SW 1271 (cell line): Measurements from ENCODE around the gene LSS.
"Not testable (repeated sequence)": the region's sequence is repeated elsewhere in the genome, so short reads cannot be mapped to it uniquely, and the experiment has no call there.

Source experiments
- DNase-seq, 2 experiments: peaks; one replicate each; lab custom pipeline; 2025; lab: John Stamatoyannopoulos, UW

Gene LSS

GRCh38 chr21:46153247-46154154 lies 75.1 kb downstream of the LSS start:
- no peak for DNase-seq

- no peak for DNase-seq
Observed at GRCh38 chr21:46152927-46153246, 75.7 kb downstream of the LSS start.

GRCh38 chr21:46151989-46152926 lies 76.3 kb downstream of the LSS start:
- DNase-seq: no peak

GRCh38 chr21:46151261-46151988 lies 77.1 kb downstream of the LSS start:
- DNase-seq: no peak

GRCh38 chr21:46150491-46151121 lies 78.0 kb downstream of the LSS start:
- no peak for DNase-seq

GRCh38 chr21:46150073-46150472 lies 78.5 kb downstream of the LSS start:
- DNase-seq: no peak

- DNase-seq: no peak
Observed at GRCh38 chr21:46149205-46149901, 79.2 kb downstream of the LSS start.

GRCh38 chr21:46148106-46148505 lies 80.5 kb downstream of the LSS start:
- no peak for DNase-seq

- peak in 1 of 2 experiments; percentile 6 for DNase-seq
Observed at GRCh38 chr21:46147429-46147828, 81.1 kb downstream of the LSS start.

- DNase-seq: no peak
Observed at GRCh38 chr21:46146856-46147255, 81.7 kb downstream of the LSS start.

- no peak for DNase-seq
Observed at GRCh38 chr21:46145840-46146691, 82.5 kb downstream of the LSS start.

- no peak for DNase-seq
Observed at GRCh38 chr21:46145159-46145839, 83.3 kb downstream of the LSS start.

GRCh38 chr21:46144464-46145070 lies 84.0 kb downstream of the LSS start:
- no peak for DNase-seq

- no peak for DNase-seq
Observed at GRCh38 chr21:46142582-46143473, 85.7 kb downstream of the LSS start.

- no peak for DNase-seq
Observed at GRCh38 chr21:46141767-46142581, 86.6 kb downstream of the LSS start.

GRCh38 chr21:46140352-46141003 lies 88.1 kb downstream of the LSS start:
- not testable (repeated sequence) for DNase-seq

GRCh38 chr21:46139686-46140085 lies 88.9 kb downstream of the LSS start:
- no peak for DNase-seq
